GM12874 (cell line): ENCODE measurements around the gene GJD2.

Experiments used
- CTCF ChIP-seq: IDR thresholded peaks from 2 replicates; pipeline ENCODE4 v1.5.1; 2011; ENCODE audit warnings: low read depth, mild to moderate bottlenecking, control low read depth, low read length, moderate library complexity; ENCODE audit not compliant: insufficient read depth

Gene GJD2

DNA sequence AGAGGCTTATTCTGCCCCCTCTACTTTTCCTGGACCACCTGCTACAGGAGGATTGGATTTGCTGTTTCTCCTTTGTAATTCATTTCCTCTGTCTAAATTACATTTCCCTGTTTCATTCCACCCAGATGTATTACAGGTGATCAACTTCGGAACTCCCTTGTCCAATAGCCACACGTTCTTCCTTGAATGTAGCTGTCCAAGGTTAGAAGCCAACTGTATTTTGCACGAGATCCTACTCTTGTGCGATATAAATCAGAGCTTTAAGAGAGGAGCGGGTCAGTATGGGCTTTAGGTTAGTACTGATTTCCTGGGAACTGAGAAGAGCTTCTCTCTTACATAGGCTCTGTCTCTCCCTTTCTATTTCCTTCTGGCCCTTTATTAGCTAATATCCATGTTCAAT is 20.5 kb downstream of the GJD2 start:
- TF ChIP-seq CTCF, result no peak

DNA sequence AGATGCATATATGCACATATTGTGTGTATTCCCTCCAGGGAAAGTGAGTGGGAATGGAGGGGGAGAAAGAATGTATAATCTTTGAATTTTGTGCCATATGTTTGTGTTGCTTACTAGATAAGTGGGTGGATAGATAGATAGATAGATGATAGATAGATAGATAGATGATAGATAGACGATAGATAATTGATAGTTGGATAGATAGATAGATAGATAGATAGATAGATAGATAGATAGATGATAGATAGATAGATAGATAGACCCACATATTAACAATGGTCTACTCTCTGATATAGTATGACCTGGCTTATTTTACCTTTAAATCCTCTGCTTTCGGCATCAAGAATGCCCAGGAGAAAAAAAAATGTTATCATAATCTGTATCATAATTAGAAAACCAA is 21.2 kb downstream of the GJD2 start:
- TF ChIP-seq CTCF, result no peak

DNA sequence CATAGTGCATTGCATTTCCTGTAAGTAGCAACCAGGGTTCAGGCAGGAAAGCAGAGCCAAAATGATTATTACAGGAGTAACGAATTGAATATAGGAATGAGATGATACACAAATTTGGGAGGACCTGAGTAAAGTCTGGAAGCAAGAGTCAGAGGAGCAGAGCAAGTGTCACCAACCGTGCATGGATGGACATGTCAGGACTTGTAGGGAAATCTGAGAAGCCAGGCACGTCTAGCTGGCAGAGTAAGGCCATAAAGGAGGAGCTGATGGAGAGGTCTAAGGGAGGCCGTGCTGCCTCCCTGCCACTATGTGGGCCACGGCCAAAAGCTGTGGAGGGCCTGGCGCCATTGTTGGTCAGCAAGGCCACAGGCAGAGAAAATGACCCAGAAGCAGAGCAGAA is 22.4 kb downstream of the GJD2 start:
- TF ChIP-seq CTCF, result no peak

DNA sequence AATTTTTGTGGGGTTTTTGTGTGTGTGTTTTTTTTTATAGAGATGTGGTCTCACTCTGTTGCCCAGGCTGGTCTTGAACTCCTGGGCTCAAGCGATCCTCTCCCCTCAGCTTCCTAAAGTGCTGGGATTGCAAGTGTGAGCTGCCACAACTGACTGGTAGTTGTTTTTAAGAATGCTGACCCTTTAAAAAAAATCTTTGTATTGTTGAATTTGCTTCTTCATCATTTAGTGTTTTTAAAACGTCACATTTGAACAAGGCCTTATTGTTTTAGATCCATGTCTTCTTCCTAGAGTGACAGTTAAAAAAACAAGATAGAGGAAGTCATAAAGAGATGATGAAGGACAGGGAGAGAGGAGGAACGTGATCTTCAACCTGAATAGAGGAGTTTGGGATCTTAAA is 24.1 kb downstream of the GJD2 start:
- TF ChIP-seq CTCF, result no peak

DNA sequence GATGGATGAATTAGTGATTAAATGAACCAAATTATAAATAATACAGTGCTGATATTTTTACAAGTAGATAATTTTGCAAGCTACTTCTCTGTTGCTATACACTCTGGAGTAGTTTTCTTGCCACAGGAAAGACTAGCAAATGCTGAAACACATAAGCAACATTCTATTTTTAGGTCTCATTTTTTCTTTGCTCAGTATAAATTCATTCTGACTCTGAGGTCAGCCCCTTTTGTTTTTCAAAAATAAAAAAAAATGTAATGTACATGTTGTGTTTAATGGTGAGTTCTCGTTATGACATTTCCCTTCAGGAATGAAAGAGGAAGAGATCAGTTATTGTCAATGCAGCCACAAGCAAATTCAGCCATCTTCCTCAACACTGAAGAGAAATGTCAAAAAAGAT is 24.9 kb downstream of the GJD2 start:
- no peak for TF ChIP-seq CTCF

GRCh38 chr15:34729056-34729455 is 25.7 kb downstream of the GJD2 start:
- no peak for TF ChIP-seq CTCF

DNA sequence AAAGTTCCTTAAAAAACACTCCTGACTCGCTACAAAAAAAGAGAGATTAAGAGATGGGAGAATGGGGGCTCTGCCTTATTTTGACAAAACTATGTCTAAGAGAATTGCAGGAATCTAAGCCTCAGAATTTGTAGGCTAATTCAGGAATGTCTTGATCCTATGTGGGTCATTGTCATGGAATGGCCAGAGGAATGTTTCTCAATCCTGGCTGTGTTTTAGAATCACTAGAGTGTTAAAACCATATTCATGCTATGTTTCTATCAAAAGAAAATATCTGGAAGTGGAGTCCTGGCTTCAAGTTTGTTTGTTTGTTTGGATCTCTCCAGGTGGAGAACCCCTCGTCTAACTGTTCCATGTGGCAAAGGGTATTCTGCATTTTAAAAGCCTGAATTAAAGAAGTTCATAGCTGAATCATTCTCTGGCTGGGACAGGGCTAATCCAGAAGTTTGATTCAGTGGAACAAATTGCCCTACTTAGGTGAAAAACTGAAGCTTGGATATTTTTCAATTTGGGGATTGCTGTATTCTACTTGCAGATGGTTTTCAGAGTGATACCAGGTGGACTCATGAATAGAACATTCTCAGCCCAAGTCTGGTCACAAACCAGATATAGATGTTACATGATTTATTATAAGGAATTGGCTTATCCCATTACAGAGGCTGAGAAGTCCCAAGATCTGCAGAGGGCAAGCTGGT is 28.2 kb downstream of the GJD2 start:
- no peak for TF ChIP-seq CTCF
